GM18505 (cell line): ENCODE data around the gene TYW1B.
"Not testable (repeated sequence)": the region's sequence is repeated elsewhere in the genome, so short reads cannot be mapped to it uniquely, and the experiment has no call there.

ENCODE experiments used
- ATAC-seq: cut with Tn5 transposase; IDR thresholded peaks from one replicate; pipeline ENCODE4 v1.9.1; 2021; ENCODE audit not compliant: unreplicated experiment
- POLR2A ChIP-seq: IDR thresholded peaks from 4 replicates; pipeline ENCODE4 v1.6.1; 2011; ENCODE audit warnings: borderline replicate concordance; ENCODE audit not compliant: insufficient read depth, insufficient read length; ENCODE audit errors: extremely low read depth

TYW1B gene

DNA sequence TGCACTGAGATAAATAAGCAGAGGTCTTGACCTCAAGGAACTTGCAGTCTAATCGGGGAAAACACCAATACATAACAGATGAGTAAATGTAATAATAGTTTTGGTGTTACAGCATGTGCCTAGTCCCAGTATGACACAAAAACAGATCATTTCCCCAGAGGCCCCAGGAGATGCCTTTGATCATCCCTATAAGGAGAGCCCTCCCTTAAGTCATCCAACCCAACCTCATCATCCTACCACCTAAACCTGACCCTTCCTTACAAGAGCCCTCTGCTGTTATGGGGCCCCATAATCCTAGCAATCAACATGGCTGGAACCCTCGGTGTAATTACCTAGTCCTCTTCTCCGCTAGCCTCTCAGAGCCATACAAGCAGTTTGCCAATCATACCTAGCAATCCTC, 116.1 kb downstream of the TYW1B start:
- not testable (repeated sequence) for ATAC-seq

DNA sequence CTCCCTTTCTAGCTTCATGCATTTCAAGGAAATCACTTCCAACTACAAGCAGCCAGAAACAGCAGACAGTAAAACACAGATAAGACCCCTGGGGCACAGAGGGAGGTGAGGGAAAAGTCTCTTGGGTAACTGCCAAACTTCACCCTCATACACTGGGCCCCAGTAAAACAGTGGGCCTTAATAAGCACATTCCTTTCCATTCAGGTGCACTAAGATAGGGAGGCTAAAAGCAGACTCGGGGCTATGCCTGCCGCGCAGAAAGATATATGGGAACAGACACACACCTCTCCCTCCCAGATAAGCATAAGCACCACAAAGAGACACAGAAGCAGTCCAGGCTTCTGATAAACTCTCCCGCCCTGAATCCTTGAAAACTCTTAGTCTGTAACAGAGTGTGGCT, 117.0 kb downstream of the TYW1B start:
- no peak for TF ChIP-seq POLR2A
- ATAC-seq: no peak

DNA sequence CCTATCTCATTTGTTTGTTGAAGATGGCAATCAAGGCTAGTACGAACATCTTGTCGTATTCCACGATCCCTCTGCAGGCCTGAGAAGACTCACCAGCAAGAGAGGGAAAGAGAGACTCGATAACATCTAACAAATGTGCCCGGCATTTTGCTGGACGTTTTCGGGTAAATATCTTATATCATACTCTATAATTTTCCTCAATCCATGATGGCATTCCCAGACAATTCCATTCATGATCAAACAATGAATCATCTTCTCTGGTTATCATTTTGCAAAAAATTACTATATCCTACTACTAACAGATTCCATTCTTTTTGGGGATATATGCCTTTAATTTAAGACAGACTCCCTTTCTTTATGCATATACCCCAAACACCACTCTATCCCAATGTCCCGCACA, 118.1 kb downstream of the TYW1B start:
- ATAC-seq: no peak
- no peak for TF ChIP-seq POLR2A

- ATAC-seq: not testable (repeated sequence)
Measured at GRCh38 chr7:72708371-72709050, 119.5 kb downstream of the TYW1B start.

DNA sequence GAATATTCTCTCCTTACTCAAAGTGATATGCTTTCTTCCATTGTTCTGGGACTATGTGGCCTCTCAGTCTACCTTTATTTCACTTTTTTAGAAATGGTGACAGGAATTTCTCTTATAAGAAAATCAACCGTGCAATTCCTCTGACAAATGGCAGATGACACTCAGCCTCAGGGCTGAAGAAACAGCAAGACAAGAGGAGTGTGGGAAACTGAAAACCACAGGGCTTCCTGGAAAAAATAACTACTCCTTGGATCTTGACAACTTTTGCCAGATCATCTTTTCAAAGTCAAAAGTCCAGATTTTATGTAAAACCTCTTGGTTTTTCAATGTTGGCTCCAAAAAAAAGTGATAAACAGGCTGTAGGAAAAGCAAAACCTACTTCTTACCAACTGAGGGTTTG, 121.5 kb downstream of the TYW1B start:
- no peak for ATAC-seq
- TF ChIP-seq POLR2A: no peak

DNA sequence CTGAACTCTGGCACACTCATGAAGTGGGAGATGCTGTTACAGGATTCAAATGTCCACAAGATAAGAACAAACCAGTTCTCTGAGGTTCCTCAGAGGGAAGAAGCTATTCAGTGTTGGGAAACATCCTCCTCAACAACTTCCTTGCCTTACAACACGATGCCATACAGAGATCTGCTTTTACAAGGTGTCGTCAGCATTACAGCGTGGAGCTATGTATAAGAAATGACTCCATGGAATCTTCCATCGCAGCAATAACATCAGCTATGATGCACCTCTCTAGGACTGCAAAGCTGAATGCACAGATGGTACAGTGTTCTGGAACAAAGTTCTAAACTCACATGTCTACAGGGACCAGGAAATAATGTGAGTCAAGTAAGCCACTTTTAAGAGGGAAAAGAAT, 122.3 kb downstream of the TYW1B start:
- not testable (repeated sequence) for ATAC-seq

- no peak for ATAC-seq
- no peak for TF ChIP-seq POLR2A
Measured at GRCh38 chr7:72704894-72705293, 123.1 kb downstream of the TYW1B start.

GRCh38 chr7:72700548-72700947, 127.5 kb downstream of the TYW1B start:
- ATAC-seq: not testable (repeated sequence)

DNA sequence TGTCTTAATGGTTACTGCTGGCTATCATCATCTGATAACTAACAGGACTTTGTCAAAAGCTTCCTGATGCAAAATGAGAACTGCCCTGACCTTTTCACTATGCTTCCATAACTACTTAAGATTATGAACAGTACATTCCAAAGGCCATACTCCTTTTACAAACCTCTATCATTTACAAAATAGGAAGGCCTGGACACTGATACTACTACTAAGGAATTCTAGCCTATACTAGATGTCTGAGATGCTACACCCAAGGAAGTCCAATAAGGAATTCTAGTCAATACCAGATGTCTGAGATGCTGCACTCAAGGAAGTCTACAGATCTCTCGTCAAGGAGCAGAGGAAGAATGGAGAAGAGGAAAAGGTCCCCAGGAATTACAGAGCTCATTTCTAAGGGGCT, 130.9 kb downstream of the TYW1B start:
- ATAC-seq: not testable (repeated sequence)

DNA sequence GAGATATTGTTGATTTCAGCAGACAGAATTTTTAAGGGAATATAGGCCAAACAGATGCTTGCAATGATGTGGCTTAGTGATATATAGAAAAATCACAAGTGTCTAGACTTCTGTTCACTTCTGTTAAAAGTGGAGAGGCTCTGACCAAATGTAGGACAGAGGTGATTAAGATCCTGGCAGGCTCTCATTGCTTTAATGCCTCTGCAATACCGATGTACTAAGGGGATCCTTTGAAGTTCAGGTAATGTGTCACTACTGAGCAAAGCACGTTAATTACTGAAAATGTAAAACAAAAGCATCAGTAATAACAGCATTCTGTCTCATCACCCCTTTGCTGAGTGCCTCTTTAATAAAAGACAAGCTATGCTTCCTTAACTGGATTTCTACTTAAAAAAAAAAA, 131.4 kb downstream of the TYW1B start:
- not testable (repeated sequence) for ATAC-seq

DNA sequence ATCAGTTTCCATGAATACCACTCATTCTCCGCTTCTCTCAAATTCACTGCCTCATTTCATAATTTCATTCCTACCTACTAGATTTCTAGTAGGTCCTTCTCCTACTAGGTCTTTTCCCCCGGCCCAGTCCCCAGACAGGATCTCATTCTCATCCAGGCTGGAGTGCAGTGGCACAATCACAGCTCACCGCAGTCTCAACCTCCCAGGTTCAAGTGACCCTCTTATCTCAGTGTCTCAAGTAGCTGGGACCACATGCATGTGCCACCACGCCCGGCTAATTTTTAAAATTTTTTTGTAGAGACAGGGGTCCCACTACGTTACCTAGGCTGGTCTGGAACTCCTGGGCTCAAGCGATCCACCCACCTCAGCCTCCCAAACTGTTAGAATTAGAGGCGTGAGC, 132.5 kb downstream of the TYW1B start:
- ATAC-seq: not testable (repeated sequence)

- ATAC-seq: not testable (repeated sequence)
Measured at GRCh38 chr7:72691442-72691841, 136.6 kb downstream of the TYW1B start.

DNA sequence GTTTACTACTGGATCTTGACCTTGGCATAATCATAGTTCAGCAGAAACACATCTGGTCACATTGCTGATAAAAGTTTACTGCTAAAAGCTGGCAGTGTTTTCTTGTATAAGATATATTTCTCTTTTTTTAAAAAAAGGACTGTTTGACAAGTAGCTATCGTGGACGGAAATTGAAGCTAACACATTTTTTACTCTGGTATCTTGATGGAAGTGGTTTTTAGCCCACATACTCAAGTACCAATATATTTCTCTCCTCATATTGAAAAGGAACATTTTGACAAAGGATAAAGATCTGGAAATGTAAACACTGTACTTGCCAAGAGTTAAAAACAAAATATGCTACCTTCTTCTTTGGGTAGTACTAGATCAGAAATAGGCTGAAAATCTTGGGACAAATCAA, 137.8 kb downstream of the TYW1B start:
- ATAC-seq: not testable (repeated sequence)

GRCh38 chr7:72689344-72689743, 138.7 kb downstream of the TYW1B start:
- not testable (repeated sequence) for ATAC-seq

- not testable (repeated sequence) for ATAC-seq
Measured at GRCh38 chr7:72681211-72681610, 146.8 kb downstream of the TYW1B start.

GRCh38 chr7:72676880-72677279, 151.1 kb downstream of the TYW1B start:
- not testable (repeated sequence) for ATAC-seq

GRCh38 chr7:72676086-72676690, 151.8 kb downstream of the TYW1B start:
- not testable (repeated sequence) for ATAC-seq

DNA sequence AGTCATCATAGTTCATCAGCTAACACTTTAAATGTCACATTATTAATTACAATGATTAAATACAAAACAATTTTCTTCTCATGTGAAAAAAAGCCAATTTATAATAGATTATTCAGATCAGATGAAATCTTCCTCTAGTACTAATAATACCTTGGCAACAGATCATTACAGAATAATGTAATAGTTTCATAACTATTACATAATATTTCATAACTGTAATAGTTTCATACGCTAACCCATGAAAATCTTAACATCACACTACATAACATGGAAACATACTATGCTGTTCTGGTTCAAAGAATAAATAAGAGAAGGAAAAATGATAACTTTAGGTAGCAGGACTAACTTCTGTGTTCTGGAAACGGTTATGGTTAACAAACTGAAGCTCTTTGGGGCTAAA, 152.3 kb downstream of the TYW1B start:
- ATAC-seq: not testable (repeated sequence)
